Activated CD8-positive, alpha-beta T cell treated with anti-CD3 and anti-CD28 coated beads, Interleukin-2, amount 10 ng/mL, durations not matched to agents 7 days and 5 days (primary cell): ENCODE measurements around the gene DPP10. TPM values are rescaled to one million over a fixed set of nuclear protein-coding genes. Genes with fewer than 3 reads are reported as not detected.

Source experiments
- ATAC-seq: fragments of 150-1000 bp; cut with Tn5 transposase; one replicate; pipeline ENCODE4 v1.10.0; 2021; ENCODE audit warnings: moderate library complexity
- CTCF ChIA-PET: fragments of 350-600 bp; sonication (Branson Sonifier 250); formaldehyde crosslinking; loops from one replicate; lab custom pipeline; 2021; ENCODE audit warnings: antibody characterized with exemption; lab: Charles Lee
- POLR2A ChIA-PET: fragments of 350-600 bp; sonication (Branson Sonifier 250); formaldehyde crosslinking; loops from one replicate; lab custom pipeline; 2021; ENCODE audit warnings: antibody characterized with exemption; lab: Charles Lee
- DNase-seq: peaks from one replicate; pipeline ENCODE4 v3.0.0-alpha.2; 2020
- H3K27ac Mint-ChIP-seq: one replicate; pipeline ENCODE4 v1.8.0; 2021; ENCODE audit warnings: mild to moderate bottlenecking, mixed read lengths
- H3K27me3 Mint-ChIP-seq: one replicate; pipeline ENCODE4 v1.8.0; 2021; ENCODE audit warnings: low read depth, mixed read lengths
- H3K36me3 Mint-ChIP-seq: one replicate; pipeline ENCODE4 v1.8.0; 2021; ENCODE audit warnings: low read depth, mixed read lengths
- H3K4me1 Mint-ChIP-seq: one replicate; pipeline ENCODE4 v1.8.0; 2021; ENCODE audit warnings: low read depth, mixed read lengths
- H3K4me3 Mint-ChIP-seq: one replicate; pipeline ENCODE4 v1.8.0; 2021; ENCODE audit warnings: mild to moderate bottlenecking, mixed read lengths
- H3K9me3 Mint-ChIP-seq: one replicate; pipeline ENCODE4 v1.8.0; 2022; ENCODE audit warnings: mixed read lengths; ENCODE audit not compliant: insufficient read depth
- total RNA-seq, 2 experiments: library from RNA; stranded (reverse); gene quantifications; one replicate each; pipeline ENCODE4 v1.2.3, GENCODE V29; 2021

DPP10 gene
- total RNA-seq, 2 experiments from 2014 or later, result not detected

DNA sequence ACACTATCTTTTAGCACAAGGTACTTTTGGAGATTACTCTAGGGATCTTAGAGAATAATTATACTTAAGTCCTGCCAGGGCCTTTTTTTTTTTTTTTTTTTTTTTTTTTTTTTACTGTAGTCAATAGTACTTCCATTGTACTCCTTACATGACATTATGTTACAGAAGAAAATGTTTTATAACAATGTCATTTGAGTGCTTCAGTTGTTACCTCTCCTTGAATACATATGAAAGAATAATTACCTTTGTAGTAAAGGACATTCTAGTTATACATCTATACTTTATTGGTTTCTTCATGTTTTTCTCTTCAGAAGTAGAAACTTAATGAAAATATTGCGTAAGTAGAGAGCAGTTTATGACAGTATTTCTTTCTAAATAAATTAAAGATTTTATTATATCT is 834.9 kb downstream of the DPP10 start:
- Mint-ChIP-seq H3K4me1 (no peaks in the 10 kb centered on the region), H3K27ac (no peak overlapping the region), H3K4me3 (no peak overlapping the region), H3K27me3 (no peaks in the 10 kb centered on the region), H3K9me3 (peaks cover 7% of the 10 kb centered on the region), H3K36me3 (no peaks in the 10 kb centered on the region)
- DNase-seq (no peak), ATAC-seq (no peak)
- POLR2A ChIA-PET, result no interaction called here
- CTCF ChIA-PET, result no interaction called here

- no peaks in the 10 kb centered on the region for H3K36me3 Mint-ChIP-seq
- ATAC-seq, result no peak
- POLR2A ChIA-PET, result no interaction called here
Observed at GRCh38 chr2:115285416-115285815, 843.0 kb downstream of the DPP10 start.

DNA sequence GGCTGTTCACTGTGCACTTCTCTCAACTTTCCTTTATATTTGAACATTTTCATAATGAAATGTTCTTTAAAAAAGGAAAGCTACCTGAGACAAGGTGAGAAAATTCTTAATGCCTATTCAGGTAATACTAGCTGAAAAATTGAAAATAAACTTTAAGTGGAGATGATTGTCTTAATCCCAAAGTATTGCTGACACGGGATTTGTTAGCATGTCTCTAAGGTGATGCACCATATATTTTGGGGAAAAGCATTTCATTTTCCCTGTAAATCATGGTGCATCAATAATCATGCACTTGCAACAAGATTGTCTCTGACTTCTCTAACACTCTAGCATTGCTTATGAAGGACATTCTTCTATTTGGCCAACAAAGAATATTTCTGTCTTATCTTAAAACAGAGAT is 848.0 kb downstream of the DPP10 start:
- Mint-ChIP-seq H3K36me3 (no peaks in the 10 kb centered on the region), H3K27me3 (no peaks in the 10 kb centered on the region), H3K4me3 (no peak overlapping the region), H3K9me3 (peaks cover 9% of the 10 kb centered on the region), H3K4me1 (no peaks in the 10 kb centered on the region), H3K27ac (no peak overlapping the region)
- ATAC-seq, result no peak
- ChIA-PET POLR2A (no interaction called here), CTCF (no interaction called here)
- DNase-seq, result no peak

More at GRCh38 chr2:115285416-115285815, 843.0 kb downstream of the DPP10 start:
- no peaks in the 10 kb centered on the region for H3K9me3 Mint-ChIP-seq
- no peaks in the 10 kb centered on the region for H3K27me3 Mint-ChIP-seq
- H3K4me3 Mint-ChIP-seq, result no peak overlapping the region
- no peak overlapping the region for H3K27ac Mint-ChIP-seq
- no peak for DNase-seq
- CTCF ChIA-PET, result no interaction called here
- no peaks in the 10 kb centered on the region for H3K4me1 Mint-ChIP-seq

DNA sequence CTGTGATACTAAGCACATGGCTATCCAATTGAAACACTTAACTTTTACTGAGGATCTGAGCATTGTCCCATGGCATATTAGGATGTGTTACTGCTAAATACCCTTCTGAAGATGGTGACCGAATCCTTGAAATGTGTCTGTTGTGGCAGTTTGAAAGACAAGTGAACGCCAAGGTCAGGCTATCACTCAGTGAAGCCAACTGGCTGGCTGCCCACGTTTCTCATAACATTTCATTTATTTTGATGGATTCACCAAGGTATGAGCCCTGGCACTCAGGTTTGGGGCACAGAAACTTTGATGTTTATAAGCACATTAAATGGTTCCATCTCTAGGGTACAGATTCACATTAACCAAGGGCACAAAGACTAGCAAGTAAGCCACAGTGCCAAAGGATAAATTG is 850.3 kb downstream of the DPP10 start:
- ATAC-seq, result no peak
- Mint-ChIP-seq H3K27ac (no peak overlapping the region), H3K36me3 (no peaks in the 10 kb centered on the region), H3K9me3 (peaks cover 9% of the 10 kb centered on the region), H3K4me3 (no peak overlapping the region), H3K4me1 (no peaks in the 10 kb centered on the region), H3K27me3 (no peaks in the 10 kb centered on the region)
- DNase-seq, result no peak
- ChIA-PET POLR2A (no interaction called here), CTCF (no interaction called here)

DNA sequence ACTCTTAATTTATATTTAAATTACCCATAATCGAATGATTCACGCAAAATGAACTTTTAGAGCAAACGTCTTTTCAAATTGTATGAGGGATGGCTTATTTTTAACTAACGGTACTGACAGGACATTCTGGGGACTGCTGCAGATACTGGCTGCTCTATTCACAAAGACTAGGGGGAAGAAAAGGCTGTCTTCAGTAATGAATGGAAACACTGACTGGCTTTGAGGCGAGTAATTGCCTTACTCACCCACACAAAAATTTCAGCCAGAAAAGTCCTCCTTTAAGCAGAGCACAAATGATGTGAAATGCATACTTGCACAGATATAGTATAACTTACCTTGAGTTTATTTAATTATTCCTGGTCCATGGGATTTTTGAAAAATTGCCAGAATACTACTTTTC is 852.6 kb downstream of the DPP10 start:
- POLR2A ChIA-PET, result no interaction called here

DNA sequence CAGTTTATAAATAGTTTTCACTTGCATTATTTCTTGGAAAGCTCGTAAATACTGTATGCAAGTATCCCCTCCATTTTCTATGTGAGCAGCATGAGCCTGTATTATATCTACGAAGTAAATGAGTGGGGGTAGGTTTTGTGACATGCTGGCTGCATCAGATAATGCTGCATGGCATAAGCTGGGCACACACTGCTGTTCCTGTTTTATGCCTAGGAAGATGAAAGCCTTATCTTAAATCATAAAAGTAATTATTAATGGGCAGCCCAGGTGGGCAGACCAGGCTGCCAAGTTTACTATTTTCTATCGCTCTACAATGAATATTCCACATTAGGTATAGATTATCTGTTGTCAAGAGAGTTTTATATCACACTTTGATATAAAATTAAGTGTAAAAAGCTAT is 854.6 kb downstream of the DPP10 start:
- ChIA-PET CTCF (no interaction called here), POLR2A (no interaction called here)
- Mint-ChIP-seq H3K9me3 (peaks cover 9% of the 10 kb centered on the region), H3K27ac (no peak overlapping the region), H3K27me3 (no peaks in the 10 kb centered on the region), H3K4me3 (no peak overlapping the region), H3K4me1 (no peaks in the 10 kb centered on the region), H3K36me3 (no peaks in the 10 kb centered on the region)
- DNase-seq (no peak), ATAC-seq (no peak)

More for the DNA sequence above, 852.6 kb downstream of the DPP10 start:
- CTCF ChIA-PET, result no interaction called here
- ATAC-seq (no peak), DNase-seq (no peak)
- Mint-ChIP-seq H3K4me3 (no peak overlapping the region), H3K36me3 (no peaks in the 10 kb centered on the region), H3K4me1 (no peaks in the 10 kb centered on the region), H3K27ac (no peak overlapping the region), H3K9me3 (peaks cover 9% of the 10 kb centered on the region), H3K27me3 (no peaks in the 10 kb centered on the region)

- H3K9me3 Mint-ChIP-seq, result peaks cover 5% of the 10 kb centered on the region
Observed at GRCh38 chr2:115299199-115299598, 856.8 kb downstream of the DPP10 start.

GRCh38 chr2:115305712-115306111 is 863.3 kb downstream of the DPP10 start:
- no peak for DNase-seq
- ATAC-seq, result no peak
- Mint-ChIP-seq H3K4me1 (no peaks in the 10 kb centered on the region), H3K27me3 (no peaks in the 10 kb centered on the region), H3K9me3 (peaks cover 4% of the 10 kb centered on the region), H3K4me3 (no peak overlapping the region), H3K27ac (no peak overlapping the region), H3K36me3 (no peaks in the 10 kb centered on the region)
- CTCF ChIA-PET, result no interaction called here
- POLR2A ChIA-PET, result no interaction called here

More at GRCh38 chr2:115299199-115299598, 856.8 kb downstream of the DPP10 start:
- ATAC-seq, result no peak
- ChIA-PET POLR2A (no interaction called here), CTCF (no interaction called here)
- H3K36me3 Mint-ChIP-seq, result no peaks in the 10 kb centered on the region
- H3K27ac Mint-ChIP-seq, result no peak overlapping the region
- no peak for DNase-seq
- H3K4me3 Mint-ChIP-seq, result no peak overlapping the region
- H3K4me1 Mint-ChIP-seq, result no peaks in the 10 kb centered on the region
- H3K27me3 Mint-ChIP-seq, result no peaks in the 10 kb centered on the region

DNA sequence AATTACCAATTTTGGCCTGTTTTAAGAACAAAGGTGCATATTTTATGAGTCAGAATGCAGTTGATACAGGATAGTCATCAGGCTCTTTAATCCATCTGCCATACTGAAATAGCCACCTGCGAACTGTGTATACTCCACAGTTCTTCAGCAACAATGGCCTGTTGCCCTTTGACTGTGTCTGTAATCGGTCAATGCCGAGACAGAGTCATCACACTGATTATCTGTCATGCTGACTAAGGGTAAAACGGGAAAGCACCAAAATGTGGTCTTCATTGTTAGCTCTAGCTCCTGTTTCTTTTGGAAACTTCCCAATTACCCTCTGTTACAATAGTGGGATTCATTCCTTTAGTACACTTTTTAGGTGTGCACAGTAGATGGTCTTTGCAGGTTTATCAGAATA is 871.7 kb downstream of the DPP10 start:
- ATAC-seq (no peak), DNase-seq (no peak)
- Mint-ChIP-seq H3K27ac (no peak overlapping the region), H3K27me3 (no peaks in the 10 kb centered on the region), H3K4me3 (no peak overlapping the region), H3K9me3 (peaks cover 10% of the 10 kb centered on the region), H3K36me3 (no peaks in the 10 kb centered on the region), H3K4me1 (no peaks in the 10 kb centered on the region)
- POLR2A ChIA-PET, result no interaction called here
- CTCF ChIA-PET, result no interaction called here

DNA sequence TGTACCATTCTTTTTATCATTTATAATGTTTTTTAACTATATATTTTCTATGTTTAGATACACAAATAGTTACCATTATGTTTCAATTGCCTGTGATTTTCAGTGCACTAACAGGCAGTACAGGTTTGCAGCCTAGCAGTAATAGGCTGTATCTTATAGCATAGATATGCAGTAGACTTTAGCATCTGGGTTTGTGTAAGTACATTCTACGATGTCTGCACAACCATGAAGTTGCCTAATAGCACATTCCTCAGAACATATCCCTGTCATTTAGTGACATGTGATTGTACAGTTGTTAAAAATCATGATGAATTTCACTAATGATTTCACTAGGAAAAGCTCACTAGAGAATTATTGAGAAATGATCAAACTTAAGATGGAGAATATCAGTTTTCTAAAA is 884.6 kb downstream of the DPP10 start:
- no peak overlapping the region for H3K4me3 Mint-ChIP-seq
- H3K27me3 Mint-ChIP-seq, result no peaks in the 10 kb centered on the region
- ChIA-PET POLR2A (no interaction called here), CTCF (no interaction called here)
- H3K27ac Mint-ChIP-seq, result no peak overlapping the region
- ATAC-seq, result no peak
- DNase-seq, result no peak
- no peaks in the 10 kb centered on the region for H3K4me1 Mint-ChIP-seq
- no peaks in the 10 kb centered on the region for H3K36me3 Mint-ChIP-seq
- H3K9me3 Mint-ChIP-seq, result no peaks in the 10 kb centered on the region

DNA sequence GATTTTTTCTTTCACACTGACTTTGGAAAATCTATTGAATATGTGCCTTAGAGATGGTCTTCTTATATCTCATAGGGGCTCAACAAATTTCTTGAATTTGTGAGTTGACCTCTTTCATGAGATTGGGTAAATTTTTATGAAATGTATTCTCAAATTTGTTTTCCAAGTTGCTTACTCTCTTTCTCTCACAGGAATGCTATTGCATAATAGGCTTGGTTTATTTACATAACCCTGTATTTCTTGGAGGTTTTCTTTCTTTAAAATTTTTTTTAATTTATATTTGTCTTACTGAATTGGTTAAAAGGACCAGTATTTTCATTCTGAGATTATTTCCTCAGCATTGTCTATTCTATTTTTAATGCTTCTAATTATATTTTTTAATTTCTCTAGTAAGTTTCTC is 917.1 kb downstream of the DPP10 start:
- Mint-ChIP-seq H3K36me3 (no peaks in the 10 kb centered on the region), H3K4me3 (no peak overlapping the region), H3K27ac (no peak overlapping the region), H3K4me1 (no peaks in the 10 kb centered on the region), H3K27me3 (no peaks in the 10 kb centered on the region), H3K9me3 (peaks cover 23% of the 10 kb centered on the region)
- no peak for DNase-seq
- POLR2A ChIA-PET, result no interaction called here
- ATAC-seq, result no peak
- CTCF ChIA-PET, result no interaction called here

DNA sequence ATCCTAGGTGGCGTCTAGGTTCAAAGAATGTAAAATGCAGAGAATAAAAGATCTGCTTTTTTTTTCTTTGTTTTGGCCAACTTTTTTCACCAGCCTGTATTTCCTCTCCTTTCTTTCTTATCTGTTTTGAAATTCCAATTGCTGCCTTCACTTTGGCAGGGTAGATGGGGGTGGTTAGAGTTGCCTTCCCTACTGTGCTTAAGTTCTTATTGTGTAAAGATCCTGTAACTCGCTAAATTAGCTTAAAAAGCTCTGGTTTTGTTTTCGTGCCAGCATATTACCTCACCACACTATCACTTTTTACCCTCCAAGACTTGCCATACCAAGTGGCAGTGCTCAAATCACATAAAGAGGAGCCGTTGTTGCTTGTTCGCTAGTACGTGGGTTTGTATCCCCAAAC is 921.7 kb downstream of the DPP10 start:
- ATAC-seq, result no peak
- no peaks in the 10 kb centered on the region for H3K27me3 Mint-ChIP-seq
- H3K36me3 Mint-ChIP-seq, result no peaks in the 10 kb centered on the region
- H3K4me3 Mint-ChIP-seq, result no peak overlapping the region
- ChIA-PET CTCF (no interaction called here), POLR2A (no interaction called here)
- DNase-seq, result no peak
- no peak overlapping the region for H3K27ac Mint-ChIP-seq
- no peaks in the 10 kb centered on the region for H3K4me1 Mint-ChIP-seq
- H3K9me3 Mint-ChIP-seq, result peaks cover 7% of the 10 kb centered on the region

DNA sequence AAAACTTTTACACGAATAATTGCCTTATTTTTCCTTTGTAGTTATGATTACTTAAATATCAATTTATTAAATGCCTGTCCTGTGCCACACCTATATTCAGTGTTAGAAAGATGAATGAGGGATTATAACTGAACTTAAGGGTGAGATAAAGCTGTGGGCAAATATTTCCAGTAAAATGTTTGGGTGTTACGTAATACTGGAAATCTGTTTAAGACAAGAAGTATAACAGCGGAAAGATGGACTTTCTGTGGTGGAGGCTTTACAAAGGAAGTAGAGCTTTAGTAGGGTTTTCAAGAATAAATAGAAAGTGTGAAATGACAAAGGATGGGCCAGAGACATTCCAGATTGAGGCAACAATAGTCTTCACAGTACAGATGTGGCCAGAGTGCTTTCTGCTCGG is 927.0 kb downstream of the DPP10 start:
- CTCF ChIA-PET, result no interaction called here
- H3K4me1 Mint-ChIP-seq, result no peaks in the 10 kb centered on the region
- no peak overlapping the region for H3K4me3 Mint-ChIP-seq
- peaks cover 27% of the 10 kb centered on the region for H3K9me3 Mint-ChIP-seq
- H3K36me3 Mint-ChIP-seq, result peaks cover 3% of the 10 kb centered on the region
- ATAC-seq (no peak), DNase-seq (no peak)
- H3K27me3 Mint-ChIP-seq, result no peaks in the 10 kb centered on the region
- no peak overlapping the region for H3K27ac Mint-ChIP-seq
- POLR2A ChIA-PET, result no interaction called here
